WERI-Rb-1 (cell line): ENCODE measurements around the gene C1QTNF12.

Experiments used
- DNase-seq: peaks from one replicate; pipeline ENCODE4 v3.0.0-alpha.2; 2020
- H3K27ac ChIP-seq: fragments of 250-450 bp; sonication (Bioruptor Pico); 2 replicates; pipeline ENCODE4 v1.5.1; 2020; ENCODE audit warnings: mild to moderate bottlenecking, moderate library complexity
- H3K27me3 ChIP-seq: fragments of 250-450 bp; sonication (Bioruptor Pico); 2 replicates; pipeline ENCODE4 v1.5.1; 2021; ENCODE audit warnings: mild to moderate bottlenecking, low read depth, moderate library complexity; ENCODE audit not compliant: insufficient read depth, severe bottlenecking
- H3K36me3 ChIP-seq: fragments of 250-450 bp; sonication (Bioruptor Pico); 2 replicates; pipeline ENCODE4 v1.5.1; 2020; ENCODE audit warnings: mild to moderate bottlenecking, moderate library complexity
- H3K4me3 ChIP-seq: 2 replicates; pipeline ENCODE4 v1.5.1; 2011; ENCODE audit warnings: low read depth, mild to moderate bottlenecking, control low read depth, low read length
- H3K9me3 ChIP-seq: fragments of 250-450 bp; sonication (Bioruptor Pico); 2 replicates; pipeline ENCODE4 v1.5.1; 2021; ENCODE audit warnings: mild to moderate bottlenecking, moderate library complexity; ENCODE audit not compliant: severe bottlenecking
- TF ChIP-seq, protein P1 (sequence below): IDR thresholded peaks from 2 replicates; pipeline ENCODE4 v1.5.1; 2011; ENCODE audit warnings: low read depth, mild to moderate bottlenecking, control low read depth, inconsistent platforms, low read length

The C1QTNF12 gene

GRCh38 chr1:1282998-1283397, 36.5 kb upstream of the C1QTNF12 start:
- Histone ChIP-seq H3K4me3 (no peak overlapping the region), H3K9me3 (no peaks in the 10 kb centered on the region), H3K36me3 (no peaks in the 10 kb centered on the region), H3K27me3 (no peaks in the 10 kb centered on the region), H3K27ac (no peak overlapping the region)
- TF ChIP-seq, protein P1, sequence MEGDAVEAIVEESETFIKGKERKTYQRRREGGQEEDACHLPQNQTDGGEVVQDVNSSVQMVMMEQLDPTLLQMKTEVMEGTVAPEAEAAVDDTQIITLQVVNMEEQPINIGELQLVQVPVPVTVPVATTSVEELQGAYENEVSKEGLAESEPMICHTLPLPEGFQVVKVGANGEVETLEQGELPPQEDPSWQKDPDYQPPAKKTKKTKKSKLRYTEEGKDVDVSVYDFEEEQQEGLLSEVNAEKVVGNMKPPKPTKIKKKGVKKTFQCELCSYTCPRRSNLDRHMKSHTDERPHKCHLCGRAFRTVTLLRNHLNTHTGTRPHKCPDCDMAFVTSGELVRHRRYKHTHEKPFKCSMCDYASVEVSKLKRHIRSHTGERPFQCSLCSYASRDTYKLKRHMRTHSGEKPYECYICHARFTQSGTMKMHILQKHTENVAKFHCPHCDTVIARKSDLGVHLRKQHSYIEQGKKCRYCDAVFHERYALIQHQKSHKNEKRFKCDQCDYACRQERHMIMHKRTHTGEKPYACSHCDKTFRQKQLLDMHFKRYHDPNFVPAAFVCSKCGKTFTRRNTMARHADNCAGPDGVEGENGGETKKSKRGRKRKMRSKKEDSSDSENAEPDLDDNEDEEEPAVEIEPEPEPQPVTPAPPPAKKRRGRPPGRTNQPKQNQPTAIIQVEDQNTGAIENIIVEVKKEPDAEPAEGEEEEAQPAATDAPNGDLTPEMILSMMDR: no peak
- DNase-seq: no peak

- no peak for DNase-seq
- Histone ChIP-seq H3K36me3 (no peaks in the 10 kb centered on the region), H3K9me3 (no peaks in the 10 kb centered on the region), H3K27me3 (no peaks in the 10 kb centered on the region), H3K27ac (no peak overlapping the region), H3K4me3 (no peak overlapping the region)
- TF ChIP-seq, protein P1: no peak
These were observed 35.2 kb upstream of the C1QTNF12 start for GRCh38 chr1:1281533-1282321.

- Histone ChIP-seq H3K27me3 (no peaks in the 10 kb centered on the region), H3K27ac (no peak overlapping the region), H3K9me3 (no peaks in the 10 kb centered on the region), H3K4me3 (no peak overlapping the region), H3K36me3 (no peaks in the 10 kb centered on the region)
- TF ChIP-seq, protein P1: no peak
- DNase-seq: no peak
These were observed 34.4 kb upstream of the C1QTNF12 start for GRCh38 chr1:1280782-1281481.

DNA sequence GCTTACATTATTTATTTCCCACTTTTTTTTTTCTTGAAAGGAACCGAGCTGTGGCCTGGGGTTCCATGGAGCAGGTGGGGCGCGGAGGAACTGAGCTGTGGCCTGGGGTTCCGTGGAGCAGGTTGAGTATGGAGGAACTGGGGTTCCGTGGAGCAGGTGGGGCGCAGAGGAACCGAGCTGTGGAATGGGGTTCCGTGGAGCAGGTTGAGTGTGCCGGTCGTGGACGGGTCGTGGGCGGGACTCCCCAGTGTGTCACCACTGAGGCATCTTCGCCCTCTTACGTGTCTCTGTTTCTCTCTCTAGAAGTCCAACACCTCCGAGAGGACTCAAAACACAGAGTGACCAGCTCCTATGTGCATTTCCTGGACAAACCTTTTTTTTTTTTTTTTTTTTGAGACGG, 32.5 kb upstream of the C1QTNF12 start:
- H3K27me3 ChIP-seq: no peaks in the 10 kb centered on the region
- H3K36me3 ChIP-seq: no peaks in the 10 kb centered on the region
- TF ChIP-seq, protein P1: no peak
- no peak overlapping the region for H3K4me3 ChIP-seq
- no peak for DNase-seq
- no peak overlapping the region for H3K27ac ChIP-seq
- no peaks in the 10 kb centered on the region for H3K9me3 ChIP-seq

GRCh38 chr1:1278620-1279019, 32.1 kb upstream of the C1QTNF12 start:
- Histone ChIP-seq H3K27ac (no peak overlapping the region), H3K27me3 (no peaks in the 10 kb centered on the region), H3K4me3 (no peak overlapping the region), H3K36me3 (no peaks in the 10 kb centered on the region), H3K9me3 (no peaks in the 10 kb centered on the region)
- TF ChIP-seq, protein P1: no peak
- DNase-seq: no peak
